Astrocyte of the spinal cord (primary cell): Measurements from ENCODE around the gene ING5.

Experiments used
- DNase-seq: peaks from one replicate; pipeline ENCODE4 v3.0.0; 2011; ENCODE audit warnings: low read depth, low spot score
- H3K4me3 ChIP-seq: 2 replicates; pipeline ENCODE4 v1.5.1; 2011; ENCODE audit warnings: low read depth, mild to moderate bottlenecking, low read length, moderate library complexity
- in situ Hi-C: cut with HindIII; loops from 2 replicates; pipeline ENCODE4 v1.10.0; 2017; ENCODE audit warnings: low sequenced_read_pairs
- TF ChIP-seq, protein P1 (sequence below): IDR thresholded peaks from 2 replicates; pipeline ENCODE4 v1.5.1; 2012; ENCODE audit warnings: low read depth, mild to moderate bottlenecking, low read length, inconsistent platforms

ING5 gene

DNA sequence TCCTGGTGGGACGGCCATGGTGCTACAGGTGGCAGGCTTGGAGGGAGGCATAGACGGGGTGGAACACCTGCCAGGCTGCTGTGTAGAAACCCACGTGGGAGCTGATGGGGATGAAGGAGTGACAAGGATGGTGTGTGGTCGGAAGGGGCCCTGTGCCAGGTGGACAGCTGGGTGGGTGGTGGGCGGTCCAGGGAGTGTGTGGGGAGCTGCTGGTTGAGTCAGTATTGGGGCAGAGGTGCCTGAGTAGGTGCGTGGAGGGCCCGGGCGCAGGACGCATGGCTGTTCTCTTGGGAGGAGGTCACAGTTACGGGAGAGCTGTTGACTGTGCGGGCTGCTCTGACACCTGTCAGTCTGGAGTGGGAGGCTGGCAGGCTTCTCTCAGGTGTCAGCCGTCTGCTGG is 20.0 kb downstream of the ING5 start:
- DNase-seq: no peak
- no peak overlapping the region for H3K4me3 ChIP-seq
- in situ Hi-C loops: no loop called here
- TF ChIP-seq, protein P1, sequence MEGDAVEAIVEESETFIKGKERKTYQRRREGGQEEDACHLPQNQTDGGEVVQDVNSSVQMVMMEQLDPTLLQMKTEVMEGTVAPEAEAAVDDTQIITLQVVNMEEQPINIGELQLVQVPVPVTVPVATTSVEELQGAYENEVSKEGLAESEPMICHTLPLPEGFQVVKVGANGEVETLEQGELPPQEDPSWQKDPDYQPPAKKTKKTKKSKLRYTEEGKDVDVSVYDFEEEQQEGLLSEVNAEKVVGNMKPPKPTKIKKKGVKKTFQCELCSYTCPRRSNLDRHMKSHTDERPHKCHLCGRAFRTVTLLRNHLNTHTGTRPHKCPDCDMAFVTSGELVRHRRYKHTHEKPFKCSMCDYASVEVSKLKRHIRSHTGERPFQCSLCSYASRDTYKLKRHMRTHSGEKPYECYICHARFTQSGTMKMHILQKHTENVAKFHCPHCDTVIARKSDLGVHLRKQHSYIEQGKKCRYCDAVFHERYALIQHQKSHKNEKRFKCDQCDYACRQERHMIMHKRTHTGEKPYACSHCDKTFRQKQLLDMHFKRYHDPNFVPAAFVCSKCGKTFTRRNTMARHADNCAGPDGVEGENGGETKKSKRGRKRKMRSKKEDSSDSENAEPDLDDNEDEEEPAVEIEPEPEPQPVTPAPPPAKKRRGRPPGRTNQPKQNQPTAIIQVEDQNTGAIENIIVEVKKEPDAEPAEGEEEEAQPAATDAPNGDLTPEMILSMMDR: no peak

DNA sequence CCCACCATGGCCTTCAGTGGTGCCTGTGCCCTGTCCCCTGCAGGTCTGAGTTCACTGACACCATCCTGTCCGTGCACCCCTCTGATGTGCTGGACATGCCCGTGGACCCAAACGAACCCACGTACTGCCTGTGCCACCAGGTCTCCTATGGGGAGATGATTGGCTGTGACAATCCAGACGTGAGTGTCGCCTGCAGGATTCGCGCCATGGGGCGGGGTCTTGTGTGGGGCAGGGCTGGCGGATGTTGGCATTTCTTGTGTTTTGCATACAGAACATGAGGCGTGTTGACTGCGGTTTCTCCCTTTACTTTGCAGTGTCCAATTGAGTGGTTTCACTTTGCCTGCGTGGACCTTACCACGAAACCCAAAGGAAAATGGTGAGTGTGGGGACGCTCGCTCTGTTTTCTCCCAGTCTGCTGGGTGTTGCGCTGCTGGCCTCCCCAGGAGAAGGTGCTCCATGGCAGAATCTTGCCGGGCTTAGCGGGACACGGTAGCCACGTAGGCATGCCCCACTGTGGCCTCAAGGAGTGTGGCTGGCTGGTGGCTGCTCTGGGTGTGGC is 21.1 kb downstream of the ING5 start:
- no peak overlapping the region for H3K4me3 ChIP-seq
- no peak for DNase-seq
- TF ChIP-seq, protein P1: no peak
- in situ Hi-C loops: no loop called here

DNA sequence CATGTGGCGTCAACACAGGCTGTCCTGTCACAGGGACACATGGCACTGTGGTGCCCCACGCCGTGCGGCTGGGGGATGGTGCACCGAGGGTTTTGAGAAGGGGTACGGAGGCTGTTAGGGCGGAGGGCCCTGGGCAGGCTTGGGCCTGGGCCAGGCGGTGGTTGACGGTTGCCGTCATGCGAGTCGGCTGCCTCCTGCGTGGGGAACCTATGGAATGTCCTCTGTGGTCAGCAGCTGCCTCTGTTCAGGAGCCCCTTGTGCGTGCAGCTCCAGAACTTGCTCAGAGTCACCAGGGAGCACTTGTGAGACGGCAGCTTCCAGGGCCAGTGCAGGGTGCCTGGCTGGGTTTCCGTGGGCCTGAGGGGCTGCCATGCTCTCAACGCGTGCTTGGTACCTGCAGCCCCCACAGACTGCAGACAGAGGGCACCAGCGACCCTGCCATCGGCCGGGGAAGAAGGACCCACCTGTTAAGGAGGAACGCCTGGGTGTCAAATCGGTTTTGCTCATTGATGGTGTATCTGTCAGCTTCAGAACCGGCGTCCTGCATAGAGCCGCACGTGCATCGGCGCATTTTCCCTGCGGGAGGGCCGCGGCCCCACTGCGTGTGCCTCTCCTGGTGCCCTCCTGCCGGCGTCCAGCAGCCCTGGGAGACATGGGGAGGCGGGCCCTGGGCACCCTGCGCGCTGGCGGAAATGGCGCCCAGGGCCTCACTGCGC is 22.6 kb downstream of the ING5 start:
- in situ Hi-C loops: no loop called here
- H3K4me3 ChIP-seq: no peak overlapping the region
- TF ChIP-seq, protein P1: peak; percentile 30
- no peak for DNase-seq

- TF ChIP-seq, protein P1: no peak
- in situ Hi-C loops: no loop called here
- no peak for DNase-seq
- H3K4me3 ChIP-seq: no peak overlapping the region
Measured at GRCh38 chr2:241724975-241725870, 23.4 kb downstream of the ING5 start.

DNA sequence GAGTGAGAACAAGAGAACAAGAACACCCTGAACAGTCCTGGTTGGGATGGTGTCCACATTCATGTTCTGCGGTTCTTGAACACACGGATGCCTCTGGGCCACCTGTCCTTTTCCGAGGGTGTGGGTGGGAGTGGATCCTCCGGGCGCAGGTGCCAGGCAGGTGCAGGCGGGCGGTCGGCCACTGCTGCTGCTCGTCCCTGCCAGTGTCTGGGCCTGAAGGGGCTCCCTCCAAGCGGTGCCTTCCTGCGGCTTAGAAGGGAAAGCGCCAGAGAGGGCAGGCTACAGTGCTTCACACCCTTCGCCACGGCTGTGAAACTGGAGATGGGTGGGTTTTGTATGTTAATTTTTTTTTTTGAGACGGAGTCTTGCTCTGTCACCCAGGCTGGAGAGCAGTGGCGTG is 24.6 kb downstream of the ING5 start:
- DNase-seq: no peak
- TF ChIP-seq, protein P1: no peak
- in situ Hi-C loops: no loop called here
- H3K4me3 ChIP-seq: no peak overlapping the region

GRCh38 chr2:241728000-241728399 is 26.2 kb downstream of the ING5 start:
- DNase-seq: no peak
- TF ChIP-seq, protein P1: no peak
- no peak overlapping the region for H3K4me3 ChIP-seq
- in situ Hi-C loops: no loop called here
